PFSK-1 (cell line): ENCODE data around the gene STEAP1B.

Experiments
- REST ChIP-seq, 2 experiments: IDR thresholded peaks; 2 replicates each; pipeline versions ENCODE4 v1.6.1 to v1.8.0; 2011 to 2012; ENCODE audit warnings: low read depth in 2 of 2, low read length in 2 of 2, control low read depth in 1 of 2, inconsistent platforms in 1 of 2, mild to moderate bottlenecking in 1 of 2, moderate library complexity in 1 of 2; ENCODE audit not compliant: insufficient read depth in 1 of 2
- SIN3A ChIP-seq: IDR thresholded peaks from 2 replicates; pipeline ENCODE4 v1.6.1; 2012; ENCODE audit warnings: mild to moderate bottlenecking, low read length, moderate library complexity, borderline replicate concordance; ENCODE audit not compliant: insufficient read depth
- TAF1 ChIP-seq: IDR thresholded peaks from 2 replicates; pipeline ENCODE4 v1.6.1; 2012; ENCODE audit warnings: low read length, control low read depth, borderline replicate concordance; ENCODE audit not compliant: insufficient read depth

- TF ChIP-seq TAF1 (no peak), SIN3A (no peak), REST (IDR thresholded peaks at IDR 0.05; ENCODE audit: insufficient read depth in 1 of 2, low read depth in 2 of 2, low read length in 2 of 2) (no peak)
Observed at GRCh38 chr7:22420973-22421635, 78.9 kb downstream of the STEAP1B start.
